Measurements from ENCODE around the gene OR52D1. TPM values are rescaled to one million over a fixed set of nuclear protein-coding genes. Genes with fewer than 3 reads are reported as not detected.

The OR52D1 gene
- not detected in 2 replicates for total RNA-seq

DNA sequence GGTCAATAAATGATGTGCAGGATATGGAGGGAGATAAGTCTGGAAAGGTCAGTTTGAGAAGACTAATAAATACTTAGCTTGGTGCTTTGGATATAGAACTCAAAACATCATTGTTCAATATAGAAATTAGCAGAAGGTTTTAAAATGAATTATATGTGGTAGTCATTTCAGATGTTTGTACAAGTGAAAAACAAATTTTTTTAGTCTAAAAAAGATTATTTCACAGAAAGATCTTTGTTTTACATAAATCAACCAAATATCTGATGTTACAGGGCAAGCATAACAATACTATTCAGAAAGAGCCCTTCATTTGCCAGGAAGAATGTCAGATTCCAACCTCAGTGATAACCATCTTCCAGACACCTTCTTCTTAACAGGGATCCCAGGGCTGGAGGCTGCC lies at the start of gene OR52D1:
Gene OR52D1 (plus strand): TSS at position 301 of the 400 bp plus-strand sequence. CDS start 22 bp downstream, at position 323.

GRCh38 chr11:5441414-5441813 lies 47.1 kb upstream of the OR52D1 start, which contains the start of gene OR51I1:
TSS of gene OR51I1 (minus strand) at chr11:5441514. CDS start at chr11:5441514, 0 bp downstream.

GRCh38 chr11:5449023-5449422 lies 39.5 kb upstream of the OR52D1 start, which contains the start of gene OR51I2:
TSS of gene OR51I2 (plus strand) at chr11:5449323. CDS start at chr11:5453489, 4,166 bp downstream.

DNA sequence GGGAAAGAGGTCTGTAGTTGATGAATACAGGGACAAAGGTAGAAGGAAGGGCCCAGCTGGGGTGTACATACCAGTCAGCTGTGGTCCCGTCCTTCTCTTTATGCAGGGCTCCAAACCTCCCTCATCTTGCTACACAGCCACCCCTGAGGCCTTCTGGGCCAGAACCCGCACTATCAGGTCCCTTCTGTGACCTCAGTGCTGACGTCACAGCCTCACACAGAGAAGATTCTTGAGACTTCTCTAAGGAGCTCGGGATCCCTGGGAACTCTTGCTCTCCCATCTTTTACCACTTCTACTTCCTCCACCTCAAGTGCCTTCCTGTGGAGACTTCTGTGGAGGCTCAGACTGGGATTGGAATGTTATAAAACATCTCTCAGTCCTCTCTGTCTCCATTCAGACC lies 21.3 kb downstream of the OR52D1 start, which contains the start of gene UBQLN3:
Gene UBQLN3 (minus strand): TSS at position 155 of the 400 bp plus-strand sequence. CDS start 399 bp downstream, outside the sequence.

GRCh38 chr11:5516599-5516998 lies 28.1 kb downstream of the OR52D1 start, which contains the start of gene UBQLNL:
TSS of gene UBQLNL (minus strand) at chr11:5516699. CDS start at chr11:5516441, 258 bp downstream.

Other genes with a start within 250 kb of the OR52D1 start
- gene HBG1, start 238.8 kb upstream of the OR52D1 start, total RNA-seq, result not detected in 2 replicates
- gene HBG2, start 233.9 kb upstream of the OR52D1 start, total RNA-seq, result not detected in 2 replicates
- gene HBE1, start 218.7 kb upstream of the OR52D1 start, total RNA-seq, result not detected in 2 replicates
- gene OR51B4, start 186.7 kb upstream of the OR52D1 start, total RNA-seq, result not detected in 2 replicates
- not detected in 2 replicates for gene OR51B2, start 164.4 kb upstream of the OR52D1 start, total RNA-seq
- not detected in 2 replicates for gene OR51B5, start 145.2 kb upstream of the OR52D1 start, total RNA-seq
- not detected in 2 replicates for gene OR51B6, start 137.2 kb upstream of the OR52D1 start, total RNA-seq
- gene OR51M1, start 104.9 kb upstream of the OR52D1 start, total RNA-seq, result not detected in 2 replicates
- not detected in 2 replicates for gene OR51Q1, start 66.6 kb upstream of the OR52D1 start, total RNA-seq
- gene OR51I1, start 47.2 kb upstream of the OR52D1 start, total RNA-seq, result not detected in 2 replicates
- gene OR51I2, start 39.4 kb upstream of the OR52D1 start, total RNA-seq, result not detected in 2 replicates
- 0.24 TPM in 1 of 2 replicates, not detected in the other for gene UBQLN3, start 21.3 kb downstream of the OR52D1 start, total RNA-seq
- not detected in 2 replicates for gene UBQLNL, start 28.0 kb downstream of the OR52D1 start, total RNA-seq
- gene OR52H1, start 59.9 kb downstream of the OR52D1 start, total RNA-seq, result not detected in 2 replicates
- not detected in 2 replicates for gene OR52B6, start 92.2 kb downstream of the OR52D1 start, total RNA-seq
- gene TRIM6, start 108.0 kb downstream of the OR52D1 start, total RNA-seq, result 1.1 and 5.0 TPM in 2 replicates
- gene TRIM34, start 136.3 kb downstream of the OR52D1 start, total RNA-seq, result 6.6 TPM in 2 replicates
- 19.7 TPM in 2 replicates for gene TRIM5, start 196.4 kb downstream of the OR52D1 start, total RNA-seq
- gene TRIM22, start 201.1 kb downstream of the OR52D1 start, total RNA-seq, result 52.5 and 87.9 TPM in 2 replicates
- gene OR56B1, start 247.8 kb downstream of the OR52D1 start, total RNA-seq, result not detected in 2 replicates